Uterus (tissue), 4 donors: ENCODE data around the gene RAPGEF5. TPM values are rescaled to one million over a fixed set of nuclear protein-coding genes. Genes with fewer than 3 reads are reported as not detected.

Source experiments
- DNase-seq, 2 donors: peaks; one replicate each; pipeline ENCODE4 v3.0.0-alpha.2; 2019 to 2020
- H3K27ac ChIP-seq, 2 donors: fragments of 200-600 bp; sonication (generic); 1 replicate in 1 of 2; 2 replicates in 1 of 2; pipeline ENCODE4 v1.5.1; 2016 to 2018
- H3K27me3 ChIP-seq, 2 donors: fragments of 200-600 bp; sonication (generic); one replicate each; pipeline ENCODE4 v1.5.1; 2018 to 2019; ENCODE audit warnings: control low read depth in 1 of 2
- H3K36me3 ChIP-seq, 2 donors: fragments of 200-600 bp; sonication (generic); one replicate each; pipeline ENCODE4 v1.5.1; 2019; ENCODE audit warnings: control low read depth in 1 of 2
- H3K4me1 ChIP-seq, 2 donors: fragments of 200-600 bp; sonication (generic); one replicate each; pipeline ENCODE4 v1.5.1; 2018 to 2019; ENCODE audit warnings: control low read depth in 1 of 2
- H3K4me3 ChIP-seq, 2 donors: fragments of 200-600 bp; sonication (generic); 1 replicate in 1 of 2; 2 replicates in 1 of 2; pipeline ENCODE4 v1.5.1; 2018 to 2019; ENCODE audit warnings: mild to moderate bottlenecking in 1 of 2
- H3K9me3 ChIP-seq, 2 donors: fragments of 200-600 bp; sonication (generic); one replicate each; pipeline ENCODE4 v1.5.1; 2019; ENCODE audit warnings: control low read depth in 1 of 2
- CTCF ChIP-seq, 4 experiments: fragments of 200-600 bp in 2 of 4; fragments of 450-650 bp in 2 of 4; sonication (generic) in 2 of 4; IDR thresholded peaks; one replicate each; pipeline ENCODE4 v1.5.1; 2016 to 2019; ENCODE audit warnings: antibody characterized with exemption in 4 of 4, mild to moderate bottlenecking in 2 of 4, moderate library complexity in 1 of 4
- POLR2A ChIP-seq, 2 donors: fragments of 450-650 bp; IDR thresholded peaks; one replicate each; pipeline ENCODE4 v1.6.1; 2016; ENCODE audit warnings: antibody characterized with exemption in 2 of 2, mild to moderate bottlenecking in 1 of 2, moderate library complexity in 1 of 2
- intact Hi-C: fragments of 100-400 bp; cut with DNase I; formaldehyde crosslinking; loops from one replicate; pipeline ENCODE4 v1.15.1; 2023; ENCODE audit warnings: low total_unique reads
- total RNA-seq, 4 donors: library from RNA; depleted of rRNA in 3 of 4; stranded (reverse); fragments of >200 nt in 3 of 4; gene quantifications; one replicate each; pipeline versions ENCODE4 v1.1.0 to v1.2.4, GENCODE V29; 2014 to 2023
- donor health status: DM: yes; HTN: yes; CAD: no.

Gene RAPGEF5
- total RNA-seq, 4 donors from 2014 or later: 44.7 to 124 (median 55.1) TPM

GRCh38 chr7:22216309-22216708, 140.6 kb downstream of the RAPGEF5 start:
- peak overlapping the region; percentile 17 to 84 for H3K27ac ChIP-seq
- no peaks in the 10 kb centered on the region for H3K36me3 ChIP-seq
- no peaks in the 10 kb centered on the region for H3K9me3 ChIP-seq
- DNase-seq: no peak
- H3K4me3 ChIP-seq: no peak overlapping the region
- intact Hi-C loops: no loop called here
- peaks cover 0 to 4% of the 10 kb centered on the region in 2 donors for H3K4me1 ChIP-seq
- no peaks in the 10 kb centered on the region for H3K27me3 ChIP-seq
- no peak for TF ChIP-seq POLR2A (IDR thresholded peaks at IDR 0.05)
- no peak for TF ChIP-seq CTCF (IDR thresholded peaks at IDR 0.05)

GRCh38 chr7:22214000-22214399, 143.0 kb downstream of the RAPGEF5 start:
- no peaks in the 10 kb centered on the region for H3K36me3 ChIP-seq
- TF ChIP-seq POLR2A (IDR thresholded peaks at IDR 0.05) (no peak), CTCF (IDR thresholded peaks at IDR 0.05) (no peak)
- H3K27ac ChIP-seq: peak overlapping the region; percentile 37 to 84
- H3K4me1 ChIP-seq: peaks cover 4 to 5% of the 10 kb centered on the region in 2 donors
- DNase-seq: no peak
- no peaks in the 10 kb centered on the region for H3K9me3 ChIP-seq
- no peaks in the 10 kb centered on the region for H3K27me3 ChIP-seq
- H3K4me3 ChIP-seq: no peak overlapping the region
- intact Hi-C loops: no loop called here

GRCh38 chr7:22213081-22213480, 143.9 kb downstream of the RAPGEF5 start:
- H3K27me3 ChIP-seq: no peaks in the 10 kb centered on the region
- TF ChIP-seq POLR2A (IDR thresholded peaks at IDR 0.05) (no peak), CTCF (IDR thresholded peaks at IDR 0.05) (no peak)
- DNase-seq: no peak
- intact Hi-C loops: no loop called here
- H3K4me1 ChIP-seq: peaks cover 4 to 5% of the 10 kb centered on the region in 2 donors
- H3K36me3 ChIP-seq: no peaks in the 10 kb centered on the region
- H3K27ac ChIP-seq: peak overlapping the region; percentile 6 to 84
- H3K4me3 ChIP-seq: no peak overlapping the region
- H3K9me3 ChIP-seq: no peaks in the 10 kb centered on the region

- no peak overlapping the region for H3K27ac ChIP-seq
Observed at GRCh38 chr7:22210967-22211366, 146.0 kb downstream of the RAPGEF5 start.

GRCh38 chr7:22210355-22210754, 146.6 kb downstream of the RAPGEF5 start:
- no peaks in the 10 kb centered on the region for H3K27me3 ChIP-seq
- H3K9me3 ChIP-seq: no peaks in the 10 kb centered on the region
- no peaks in the 10 kb centered on the region for H3K36me3 ChIP-seq
- H3K4me3 ChIP-seq: no peak overlapping the region
- no peak for DNase-seq
- TF ChIP-seq POLR2A (IDR thresholded peaks at IDR 0.05): no peak
- TF ChIP-seq CTCF (IDR thresholded peaks at IDR 0.05): no peak
- no peak overlapping the region for H3K27ac ChIP-seq
- intact Hi-C loops: no loop called here
- H3K4me1 ChIP-seq: peaks cover 0 to 9% of the 10 kb centered on the region in 2 donors

More at GRCh38 chr7:22210967-22211366, 146.0 kb downstream of the RAPGEF5 start:
- H3K4me3 ChIP-seq: no peak overlapping the region
- no peak for TF ChIP-seq CTCF (IDR thresholded peaks at IDR 0.05)
- no peak for TF ChIP-seq POLR2A (IDR thresholded peaks at IDR 0.05)
- intact Hi-C loops: no loop called here
- peaks cover under 1 to 9% of the 10 kb centered on the region in 2 donors for H3K4me1 ChIP-seq
- no peaks in the 10 kb centered on the region for H3K36me3 ChIP-seq
- no peak for DNase-seq
- H3K9me3 ChIP-seq: no peaks in the 10 kb centered on the region
- no peaks in the 10 kb centered on the region for H3K27me3 ChIP-seq
